CD4-positive, alpha-beta T cell (primary cell): Measurements from ENCODE around the gene FAM89A. TPM values are rescaled to one million over a fixed set of nuclear protein-coding genes. Genes with fewer than 3 reads are reported as not detected.
A peak's percentile ranks its signal among the peaks of the same experiment; 100 is the strongest.

Experiments used
- ATAC-seq: fragments of 200-7000 bp; cut with Tn5 transposase; one replicate; pipeline ENCODE4 v1.10.0; 2022; ENCODE audit warnings: mild to moderate bottlenecking; ENCODE audit not compliant: poor library complexity
- CTCF ChIA-PET: fragments of 350-600 bp; sonication (Branson Sonifier 250); formaldehyde crosslinking; loops from one replicate; lab custom pipeline; 2021; ENCODE audit warnings: antibody characterized with exemption, inconsistent platforms; lab: Charles Lee
- POLR2A ChIA-PET: fragments of 350-600 bp; sonication (Branson Sonifier 250); formaldehyde crosslinking; loops from one replicate; lab custom pipeline; 2021; ENCODE audit warnings: antibody characterized with exemption, inconsistent platforms; lab: Charles Lee
- DNase-seq, 14 experiments: peaks; one replicate each; pipeline ENCODE4 v3.0.0-alpha.2; 2013 to 2020; ENCODE audit warnings: mixed read lengths in 2 of 14
- H3K27ac ChIP-seq, 2 donors: one replicate each; pipeline versions ENCODE4 v1.5.1 to v1.7.0; 2013; ENCODE audit warnings: low read length in 2 of 2, low read depth in 1 of 2, mild to moderate bottlenecking in 1 of 2
- H3K27me3 ChIP-seq, 2 experiments: 1 replicate in 1 of 2; 2 replicates in 1 of 2; pipeline versions ENCODE4 v1.6.1 to v1.7.0; 2013; ENCODE audit warnings: low read length in 2 of 2, control low read depth in 1 of 2, mild to moderate bottlenecking in 1 of 2, moderate library complexity in 1 of 2; ENCODE audit not compliant: insufficient read depth in 2 of 2, control insufficient read depth in 1 of 2
- H3K36me3 ChIP-seq: one replicate; pipeline ENCODE4 v1.6.1; 2013; ENCODE audit warnings: low read length, control low read depth; ENCODE audit not compliant: insufficient read depth
- H3K4me1 ChIP-seq: one replicate; pipeline ENCODE4 v1.6.1; 2013; ENCODE audit warnings: low read length, control low read depth; ENCODE audit not compliant: insufficient read depth
- H3K4me3 ChIP-seq: one replicate; pipeline ENCODE4 v1.5.1; 2013; ENCODE audit warnings: mild to moderate bottlenecking, low read length, moderate library complexity
- H3K9me3 ChIP-seq, 2 experiments: 1 replicate in 1 of 2; 2 replicates in 1 of 2; pipeline versions ENCODE4 v1.6.1 to v1.7.0; 2013; ENCODE audit warnings: low read length in 2 of 2, mild to moderate bottlenecking in 2 of 2, control low read depth in 1 of 2, moderate library complexity in 1 of 2; ENCODE audit not compliant: control insufficient read depth in 1 of 2, insufficient read depth in 1 of 2
- H3K27ac Mint-ChIP-seq: one replicate; pipeline ENCODE4 v1.8.0; 2020; ENCODE audit warnings: mixed read lengths
- H3K27me3 Mint-ChIP-seq: one replicate; pipeline ENCODE4 v1.8.0; 2021; ENCODE audit warnings: mixed read lengths
- H3K36me3 Mint-ChIP-seq: one replicate; pipeline ENCODE4 v1.8.0; 2021; ENCODE audit warnings: low read depth, mixed read lengths
- H3K4me1 Mint-ChIP-seq: one replicate; pipeline ENCODE4 v1.8.0; 2021; ENCODE audit warnings: low read depth, mixed read lengths
- H3K4me3 Mint-ChIP-seq: one replicate; pipeline ENCODE4 v1.8.0; 2020; ENCODE audit warnings: mild to moderate bottlenecking, mixed read lengths
- H3K9me3 Mint-ChIP-seq: one replicate; pipeline ENCODE4 v1.8.0; 2020; ENCODE audit warnings: mixed read lengths
- CTCF ChIP-seq: fragments of 200-600 bp; IDR thresholded peaks from one replicate; pipeline ENCODE4 v1.8.0; 2022; ENCODE audit warnings: antibody characterized with exemption, mild to moderate bottlenecking
- intact Hi-C, 2 experiments: fragments of 100-400 bp; cut with DNase I in 1 of 2; cut with micrococcal nuclease in 1 of 2; formaldehyde crosslinking; loops; one replicate each; pipeline versions ENCODE4 v1.15.1 to v1.9.0; 2023 to 2025; cut with DNase I, micrococcal nuclease
- total RNA-seq, 174 experiments: library from RNA in 2 of 174; stranded (reverse) in 2 of 174; gene quantifications; one replicate each; pipeline ENCODE4 v1.2.3 and lab custom pipeline; 2021 to 2026

FAM89A gene
- total RNA-seq, 2 experiments from 2014 or later, result 3.3 to 4.0 TPM

GRCh38 chr1:231039161-231040018, 664 bp downstream of the FAM89A start:
- POLR2A ChIA-PET, result interaction anchor here (1.1 to 3.8 kb wide), 5 partner anchors 14 to 203 kb away, joined by 3 to 28 read pairs (median 3); partner anchors contain the start of genes ARV1 and TTC13
- H3K27ac Mint-ChIP-seq, result peak overlapping the region; percentile 44

GRCh38 chr1:231037585-231038517, 2.2 kb downstream of the FAM89A start:
- peak overlapping the region; percentile 88 for H3K4me3 Mint-ChIP-seq
- CTCF ChIA-PET, result no interaction called here

More at GRCh38 chr1:231039161-231040018, 664 bp downstream of the FAM89A start:
- H3K36me3 ChIP-seq, result no peaks in the 10 kb centered on the region
- H3K9me3 ChIP-seq, result peaks cover 0 to under 1% of the 10 kb centered on the region in 2 experiments
- DNase-seq (peak in 12 of 14 experiments; percentile 4 to 49 (median 16)), ATAC-seq (no peak)
- Mint-ChIP-seq H3K4me1 (peaks cover 40% of the 10 kb centered on the region), H3K27me3 (no peaks in the 10 kb centered on the region), H3K36me3 (no peaks in the 10 kb centered on the region), H3K9me3 (no peaks in the 10 kb centered on the region), H3K4me3 (peak overlapping the region; percentile 88)
- peaks cover 24% of the 10 kb centered on the region for H3K4me1 ChIP-seq
- TF ChIP-seq CTCF, result no peak
- intact Hi-C loops, result loop anchor here (2.0 to 5.0 kb wide), 5 partner anchors 59 to 397 kb away; partner anchors contain the start of genes ARV1 (in 1 of the 2), C1orf198 (in 1 of the 2), COG2 (in 1 of the 2) and TTC13 (in 1 of the 2)
- H3K27ac ChIP-seq, result no peak overlapping the region
- peak overlapping the region; percentile 67 for H3K4me3 ChIP-seq
- CTCF ChIA-PET, result no interaction called here
- no peaks in the 10 kb centered on the region for H3K27me3 ChIP-seq

More at GRCh38 chr1:231037585-231038517, 2.2 kb downstream of the FAM89A start:
- Mint-ChIP-seq H3K4me1 (peaks cover 45% of the 10 kb centered on the region), H3K27ac (no peak overlapping the region), H3K27me3 (no peaks in the 10 kb centered on the region), H3K9me3 (no peaks in the 10 kb centered on the region), H3K36me3 (no peaks in the 10 kb centered on the region)
- Histone ChIP-seq H3K27ac (no peak overlapping the region), H3K9me3 (no peaks in the 10 kb centered on the region), H3K4me1 (peaks cover 24% of the 10 kb centered on the region), H3K27me3 (no peaks in the 10 kb centered on the region), H3K36me3 (no peaks in the 10 kb centered on the region), H3K4me3 (no peak overlapping the region)
- no peak for DNase-seq
- POLR2A ChIA-PET, result interaction anchor here (0.6 to 3.8 kb wide), 3 partner anchors 9 to 202 kb away, joined by 3 to 23 read pairs (median 4); no protein-coding TSS in a partner anchor
- intact Hi-C loops, result loop anchor here (2.0 to 5.0 kb wide), 3 partner anchors 59 to 396 kb away; partner anchors contain the start of genes ARV1 (in 1 of the 2), COG2 (in 1 of the 2) and TTC13 (in 1 of the 2)
- no peak for ATAC-seq
- TF ChIP-seq CTCF, result no peak
